ENCODE measurements around the gene PSMD6.

DNA sequence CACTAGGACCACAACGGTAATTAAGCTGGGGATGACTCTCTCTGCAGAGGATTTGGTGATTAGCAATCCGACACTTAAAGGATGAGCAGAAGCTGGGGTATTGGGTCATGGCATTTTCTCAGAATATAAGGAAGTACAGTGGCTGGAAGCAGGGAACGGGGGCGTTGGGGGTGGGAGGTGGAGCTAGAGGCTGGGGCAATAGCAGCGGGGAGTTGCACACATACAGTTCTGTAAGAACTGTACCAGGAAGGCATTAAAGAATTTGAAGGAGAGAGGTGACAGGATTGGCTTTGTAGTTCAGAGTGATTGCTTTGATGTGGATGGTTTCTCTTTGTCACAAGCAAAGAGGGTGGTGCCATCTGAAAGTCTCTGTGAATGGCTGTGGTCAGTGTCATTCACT, 28.2 kb downstream of the PSMD6 start:
- TF ChIP-seq, protein P1, sequence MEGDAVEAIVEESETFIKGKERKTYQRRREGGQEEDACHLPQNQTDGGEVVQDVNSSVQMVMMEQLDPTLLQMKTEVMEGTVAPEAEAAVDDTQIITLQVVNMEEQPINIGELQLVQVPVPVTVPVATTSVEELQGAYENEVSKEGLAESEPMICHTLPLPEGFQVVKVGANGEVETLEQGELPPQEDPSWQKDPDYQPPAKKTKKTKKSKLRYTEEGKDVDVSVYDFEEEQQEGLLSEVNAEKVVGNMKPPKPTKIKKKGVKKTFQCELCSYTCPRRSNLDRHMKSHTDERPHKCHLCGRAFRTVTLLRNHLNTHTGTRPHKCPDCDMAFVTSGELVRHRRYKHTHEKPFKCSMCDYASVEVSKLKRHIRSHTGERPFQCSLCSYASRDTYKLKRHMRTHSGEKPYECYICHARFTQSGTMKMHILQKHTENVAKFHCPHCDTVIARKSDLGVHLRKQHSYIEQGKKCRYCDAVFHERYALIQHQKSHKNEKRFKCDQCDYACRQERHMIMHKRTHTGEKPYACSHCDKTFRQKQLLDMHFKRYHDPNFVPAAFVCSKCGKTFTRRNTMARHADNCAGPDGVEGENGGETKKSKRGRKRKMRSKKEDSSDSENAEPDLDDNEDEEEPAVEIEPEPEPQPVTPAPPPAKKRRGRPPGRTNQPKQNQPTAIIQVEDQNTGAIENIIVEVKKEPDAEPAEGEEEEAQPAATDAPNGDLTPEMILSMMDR (IDR thresholded peaks at IDR 0.05), result no peak
- TF ChIP-seq POLR2A (IDR thresholded peaks at IDR 0.05), result no peak
- TF ChIP-seq POLR2AphosphoS5 (IDR thresholded peaks at IDR 0.05), result no peak
